Tibial nerve (tissue), 4 donors: ENCODE measurements around the gene CREB3L4. TPM values are rescaled to one million over a fixed set of nuclear protein-coding genes. Genes with fewer than 3 reads are reported as not detected.

Experiments used
- DNase-seq, 2 donors: peaks; one replicate each; pipeline ENCODE4 v3.0.0-alpha.2; 2019; ENCODE audit warnings: low spot score in 2 of 2
- H3K27ac ChIP-seq, 4 donors: fragments of 200-600 bp; sonication (generic) in 3 of 4; one replicate each; pipeline ENCODE4 v1.5.1; 2017 to 2019; ENCODE audit warnings: mild to moderate bottlenecking in 1 of 4
- H3K27me3 ChIP-seq, 2 donors: fragments of 200-600 bp; sonication (generic) in 1 of 2; one replicate each; pipeline versions ENCODE4 v1.5.1 to v1.6.0; 2017 to 2019
- H3K36me3 ChIP-seq, 3 donors: fragments of 200-600 bp; sonication (generic); one replicate each; pipeline ENCODE4 v1.5.1; 2018 to 2019
- H3K4me1 ChIP-seq, 4 donors: fragments of 200-600 bp; sonication (generic) in 3 of 4; one replicate each; pipeline ENCODE4 v1.5.1; 2017 to 2019
- H3K4me3 ChIP-seq, 4 donors: fragments of 200-600 bp; sonication (generic) in 3 of 4; one replicate each; pipeline ENCODE4 v1.5.1; 2017 to 2019; ENCODE audit warnings: mild to moderate bottlenecking in 1 of 4, moderate library complexity in 1 of 4
- H3K9me3 ChIP-seq, 4 donors: fragments of 200-600 bp; sonication (generic) in 3 of 4; one replicate each; pipeline ENCODE4 v1.5.1; 2017 to 2019
- EP300 ChIP-seq, 2 donors: sonication (generic); formaldehyde crosslinking; IDR thresholded peaks; one replicate each; pipeline ENCODE4 v1.6.1; 2017; ENCODE audit warnings: antibody characterized with exemption in 2 of 2, mild to moderate bottlenecking in 1 of 2
- POLR2A ChIP-seq, 2 donors: fragments of 450-650 bp; IDR thresholded peaks; one replicate each; pipeline ENCODE4 v1.6.1; 2017; ENCODE audit warnings: antibody characterized with exemption in 2 of 2, mild to moderate bottlenecking in 2 of 2, moderate library complexity in 2 of 2
- WGBS, 2 donors: methylation state at CpG; one replicate each; pipeline ENCODE4 v1.1.5; 2018; 5-methylcytosine and 5-hydroxymethylcytosine counted together
- total RNA-seq, 4 donors: library from RNA; depleted of rRNA; stranded (reverse); fragments of >200 nt; gene quantifications; one replicate each; pipeline ENCODE4 v1.1.0, GENCODE V29; 2016
- TF ChIP-seq, protein P1 (sequence below), 5 experiments: fragments of 200-600 bp in 3 of 5; fragments of 450-650 bp in 2 of 5; sonication (generic) in 3 of 5; IDR thresholded peaks; one replicate each; pipeline ENCODE4 v1.5.1; 2016 to 2019; ENCODE audit warnings: antibody characterized with exemption in 5 of 5, mild to moderate bottlenecking in 3 of 5, moderate library complexity in 2 of 5

Gene CREB3L4
- total RNA-seq: 10 to 100 TPM; 10.2 to 17.5 (median 11.4) TPM

GRCh38 chr1:153967107-153967999 is at the start of gene CREB3L4:
Gene CREB3L4, plus strand, starts transcription at chr1:153967902. Its CDS starts 624 bp downstream, at chr1:153968526.
- TF ChIP-seq EP300 (IDR thresholded peaks at IDR 0.05) (peak in 1 of 2 donors; percentile 89), POLR2A (IDR thresholded peaks at IDR 0.05) (peak in 1 of 2 donors; percentile 66)
- TF ChIP-seq, protein P1, sequence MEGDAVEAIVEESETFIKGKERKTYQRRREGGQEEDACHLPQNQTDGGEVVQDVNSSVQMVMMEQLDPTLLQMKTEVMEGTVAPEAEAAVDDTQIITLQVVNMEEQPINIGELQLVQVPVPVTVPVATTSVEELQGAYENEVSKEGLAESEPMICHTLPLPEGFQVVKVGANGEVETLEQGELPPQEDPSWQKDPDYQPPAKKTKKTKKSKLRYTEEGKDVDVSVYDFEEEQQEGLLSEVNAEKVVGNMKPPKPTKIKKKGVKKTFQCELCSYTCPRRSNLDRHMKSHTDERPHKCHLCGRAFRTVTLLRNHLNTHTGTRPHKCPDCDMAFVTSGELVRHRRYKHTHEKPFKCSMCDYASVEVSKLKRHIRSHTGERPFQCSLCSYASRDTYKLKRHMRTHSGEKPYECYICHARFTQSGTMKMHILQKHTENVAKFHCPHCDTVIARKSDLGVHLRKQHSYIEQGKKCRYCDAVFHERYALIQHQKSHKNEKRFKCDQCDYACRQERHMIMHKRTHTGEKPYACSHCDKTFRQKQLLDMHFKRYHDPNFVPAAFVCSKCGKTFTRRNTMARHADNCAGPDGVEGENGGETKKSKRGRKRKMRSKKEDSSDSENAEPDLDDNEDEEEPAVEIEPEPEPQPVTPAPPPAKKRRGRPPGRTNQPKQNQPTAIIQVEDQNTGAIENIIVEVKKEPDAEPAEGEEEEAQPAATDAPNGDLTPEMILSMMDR (IDR thresholded peaks at IDR 0.05): peak in 4 of 5 experiments; percentile 29 to 64 (median 34)
- H3K4me1 ChIP-seq: peaks cover 0 to 46% (median 27%) of the 10 kb centered on the region in 4 donors
- H3K9me3 ChIP-seq: no peaks in the 10 kb centered on the region
- peak; percentile 82 to 84 for DNase-seq
- no peaks in the 10 kb centered on the region for H3K27me3 ChIP-seq
- 0% methylated on average over 52 to 60 of the region's 60 CpGs for WGBS, 2 donors
- H3K36me3 ChIP-seq: peaks cover 0 to 5% (median 0%) of the 10 kb centered on the region in 3 donors
- peak within 1 kb of the TSS; percentile 49 to 90 (median 66) for H3K4me3 ChIP-seq
- H3K27ac ChIP-seq: peak within 1 kb of the TSS; percentile 81 to 95 (median 94)

DNA sequence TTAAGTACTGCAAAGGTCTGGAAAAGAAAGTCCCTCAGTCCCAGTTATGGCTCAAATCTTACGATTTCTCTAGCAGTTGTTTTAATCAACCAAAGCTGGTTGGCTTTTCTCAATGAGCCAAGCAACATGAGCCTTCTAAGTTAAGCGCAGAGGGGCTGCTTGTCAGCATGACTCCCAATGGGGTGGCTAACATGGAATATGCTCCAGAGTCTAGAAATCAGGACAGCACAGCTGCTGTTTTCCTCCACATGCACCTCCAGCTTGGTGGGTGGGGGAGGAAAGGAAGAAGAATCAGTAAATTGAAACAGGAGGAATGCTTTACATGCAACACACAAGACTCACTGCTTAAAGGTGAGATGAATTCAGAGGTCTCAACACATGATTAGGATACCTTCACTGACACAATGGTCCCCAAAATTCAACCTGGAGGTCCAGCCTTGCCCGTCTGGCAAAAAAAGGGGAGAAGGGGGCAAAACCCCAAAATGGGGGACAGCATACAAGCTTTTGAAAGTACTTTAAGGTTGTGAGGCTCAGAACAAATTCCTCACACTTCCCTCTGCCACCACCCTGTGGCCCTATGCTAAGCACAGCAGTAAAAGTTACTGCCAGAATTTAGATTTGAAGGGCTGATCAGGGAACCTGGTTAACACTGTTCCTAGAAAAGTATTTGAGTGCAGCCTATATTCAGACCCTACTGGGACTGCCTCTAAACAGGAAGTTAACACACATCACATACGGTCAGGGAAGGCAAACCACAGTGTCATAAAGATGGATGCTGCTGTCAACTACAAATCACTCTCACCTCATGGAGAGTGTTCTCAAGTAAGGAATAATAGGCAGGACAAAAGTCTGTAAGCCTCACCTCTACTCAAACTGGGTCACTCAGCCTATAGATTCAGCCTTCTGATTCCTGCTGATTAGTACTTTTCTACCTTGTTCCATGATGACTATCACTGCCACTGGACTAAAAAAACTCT is 47.5 kb upstream of the CREB3L4 start:
- WGBS, 2 donors: 32 to 33% methylated on average over 4 of the region's 4 CpGs
- TF ChIP-seq, protein P1 (IDR thresholded peaks at IDR 0.05): no peak
- TF ChIP-seq EP300 (IDR thresholded peaks at IDR 0.05) (no peak), POLR2A (IDR thresholded peaks at IDR 0.05) (no peak)
- Histone ChIP-seq H3K27ac (peak overlapping the region in 1 of 4 donors; percentile 40), H3K27me3 (no peaks in the 10 kb centered on the region), H3K36me3 (no peaks in the 10 kb centered on the region), H3K9me3 (no peaks in the 10 kb centered on the region), H3K4me1 (peaks cover 0 to 52% (median 23%) of the 10 kb centered on the region in 4 donors), H3K4me3 (no peak overlapping the region)
- DNase-seq: no peak

DNA sequence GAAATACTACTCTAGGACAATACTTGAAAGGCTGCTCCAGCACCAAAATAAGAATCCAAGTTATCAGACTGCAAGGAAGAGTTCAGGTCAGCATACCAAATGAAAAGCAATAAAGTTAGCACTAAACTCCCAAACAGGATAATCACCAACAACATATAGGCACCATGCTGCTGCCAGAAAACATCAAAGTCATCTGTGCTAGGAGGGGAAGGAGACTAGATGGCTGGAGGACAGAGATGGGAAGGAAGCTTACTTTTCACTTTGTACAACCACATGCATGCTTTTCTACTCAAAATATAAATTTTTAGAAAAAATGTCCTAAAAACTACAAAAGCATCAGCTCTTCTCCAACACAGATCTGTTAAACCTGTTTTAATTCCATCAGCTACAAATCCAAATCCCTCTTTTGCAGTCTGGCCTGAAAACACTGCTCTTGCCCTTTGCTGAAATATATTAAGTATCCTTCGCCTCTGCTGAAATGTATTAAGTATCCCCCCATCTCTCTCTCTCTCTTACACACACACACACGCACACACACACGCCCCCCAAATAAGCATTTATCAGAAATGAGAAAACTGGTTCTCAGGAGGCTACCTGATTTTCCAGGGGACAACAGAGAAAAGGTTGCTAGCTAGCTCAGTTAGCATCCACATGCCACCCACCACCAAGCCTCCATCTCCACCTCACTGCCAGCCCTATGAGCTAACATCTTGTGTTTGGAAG is 46.5 kb upstream of the CREB3L4 start:
- peaks cover 0 to 52% (median 23%) of the 10 kb centered on the region in 4 donors for H3K4me1 ChIP-seq
- H3K9me3 ChIP-seq: no peaks in the 10 kb centered on the region
- 14 to 16% methylated on average over 3 of the region's 3 CpGs for WGBS, 2 donors
- no peaks in the 10 kb centered on the region for H3K27me3 ChIP-seq
- H3K27ac ChIP-seq: peak overlapping the region in 3 of 4 donors; percentile 94 to 96 (median 95)
- TF ChIP-seq, protein P1 (IDR thresholded peaks at IDR 0.05): no peak
- TF ChIP-seq EP300 (IDR thresholded peaks at IDR 0.05): no peak
- TF ChIP-seq POLR2A (IDR thresholded peaks at IDR 0.05): no peak
- H3K36me3 ChIP-seq: no peaks in the 10 kb centered on the region
- DNase-seq: no peak
- peak overlapping the region in 3 of 4 donors; percentile 84 to 96 (median 96) for H3K4me3 ChIP-seq

DNA sequence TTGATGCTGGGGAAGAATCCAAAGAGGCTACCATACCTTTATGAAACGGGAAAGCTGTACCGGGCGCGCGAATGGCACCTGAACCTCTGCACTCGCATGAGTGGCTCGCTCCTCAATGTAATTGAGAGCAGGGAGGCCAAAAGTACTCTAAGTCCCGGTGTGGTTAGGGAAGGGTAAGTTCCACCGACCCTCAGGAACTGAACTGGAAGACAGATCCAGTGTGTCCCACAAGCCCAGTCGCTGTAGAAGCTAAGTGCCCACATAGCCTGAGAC is 46.0 kb upstream of the CREB3L4 start:
- TF ChIP-seq POLR2A (IDR thresholded peaks at IDR 0.05) (no peak), EP300 (IDR thresholded peaks at IDR 0.05) (no peak)
- TF ChIP-seq, protein P1 (IDR thresholded peaks at IDR 0.05): no peak
- peaks cover 0 to 52% (median 23%) of the 10 kb centered on the region in 4 donors for H3K4me1 ChIP-seq
- no peaks in the 10 kb centered on the region for H3K9me3 ChIP-seq
- no peaks in the 10 kb centered on the region for H3K27me3 ChIP-seq
- DNase-seq: no peak
- H3K4me3 ChIP-seq: peak overlapping the region; percentile 75 to 96 (median 90)
- WGBS, 2 donors: 3% methylated on average over 5 to 10 of the region's 10 CpGs
- no peaks in the 10 kb centered on the region for H3K36me3 ChIP-seq
- H3K27ac ChIP-seq: peak overlapping the region in 3 of 4 donors; percentile 94 to 96 (median 95)
